ENCODE results near the gene LAMA2.

Gene LAMA2

DNA sequence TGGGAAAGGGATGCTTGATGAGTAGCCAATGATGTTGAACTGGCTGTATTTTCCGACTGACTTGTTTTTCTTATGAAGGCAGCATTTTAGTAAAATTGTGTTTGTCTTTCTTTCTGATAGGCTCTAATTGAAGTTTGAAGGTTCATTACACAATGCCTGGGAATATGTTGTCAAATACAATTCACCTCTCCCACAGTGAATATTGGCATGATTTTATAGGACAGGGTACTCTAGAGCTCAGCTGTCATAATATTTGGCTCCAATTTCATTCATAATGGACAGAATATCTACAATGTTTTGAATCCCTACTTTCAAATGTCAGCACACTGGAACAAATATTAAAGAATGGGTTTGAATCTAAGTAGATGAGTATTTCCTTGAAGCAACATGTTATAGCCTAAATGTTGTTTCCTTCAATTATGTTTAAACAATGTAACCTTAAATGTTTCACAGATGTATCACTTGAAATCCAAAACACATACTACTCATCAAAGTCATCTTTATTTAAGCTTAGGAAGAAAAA, 81.4 kb downstream of the LAMA2 start:
- no peak overlapping the region for H3K27ac ChIP-seq
- no peak overlapping the region for H3K4me3 ChIP-seq (ENCODE audit: low read depth, low read length)
- in situ Hi-C loops (cut with HindIII; ENCODE audit: low pct_ligation_motif_present, low sequenced_read_pairs): no loop called here
- TF ChIP-seq, protein P1, sequence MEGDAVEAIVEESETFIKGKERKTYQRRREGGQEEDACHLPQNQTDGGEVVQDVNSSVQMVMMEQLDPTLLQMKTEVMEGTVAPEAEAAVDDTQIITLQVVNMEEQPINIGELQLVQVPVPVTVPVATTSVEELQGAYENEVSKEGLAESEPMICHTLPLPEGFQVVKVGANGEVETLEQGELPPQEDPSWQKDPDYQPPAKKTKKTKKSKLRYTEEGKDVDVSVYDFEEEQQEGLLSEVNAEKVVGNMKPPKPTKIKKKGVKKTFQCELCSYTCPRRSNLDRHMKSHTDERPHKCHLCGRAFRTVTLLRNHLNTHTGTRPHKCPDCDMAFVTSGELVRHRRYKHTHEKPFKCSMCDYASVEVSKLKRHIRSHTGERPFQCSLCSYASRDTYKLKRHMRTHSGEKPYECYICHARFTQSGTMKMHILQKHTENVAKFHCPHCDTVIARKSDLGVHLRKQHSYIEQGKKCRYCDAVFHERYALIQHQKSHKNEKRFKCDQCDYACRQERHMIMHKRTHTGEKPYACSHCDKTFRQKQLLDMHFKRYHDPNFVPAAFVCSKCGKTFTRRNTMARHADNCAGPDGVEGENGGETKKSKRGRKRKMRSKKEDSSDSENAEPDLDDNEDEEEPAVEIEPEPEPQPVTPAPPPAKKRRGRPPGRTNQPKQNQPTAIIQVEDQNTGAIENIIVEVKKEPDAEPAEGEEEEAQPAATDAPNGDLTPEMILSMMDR (IDR thresholded peaks at IDR 0.05; ENCODE audit: low read depth, low read length, missing control alignments): no peak
- no peaks in the 10 kb centered on the region for H3K36me3 ChIP-seq (replicated peaks)
- no peaks in the 10 kb centered on the region for H3K27me3 ChIP-seq (replicated peaks)
- DNase-seq: no peak

DNA sequence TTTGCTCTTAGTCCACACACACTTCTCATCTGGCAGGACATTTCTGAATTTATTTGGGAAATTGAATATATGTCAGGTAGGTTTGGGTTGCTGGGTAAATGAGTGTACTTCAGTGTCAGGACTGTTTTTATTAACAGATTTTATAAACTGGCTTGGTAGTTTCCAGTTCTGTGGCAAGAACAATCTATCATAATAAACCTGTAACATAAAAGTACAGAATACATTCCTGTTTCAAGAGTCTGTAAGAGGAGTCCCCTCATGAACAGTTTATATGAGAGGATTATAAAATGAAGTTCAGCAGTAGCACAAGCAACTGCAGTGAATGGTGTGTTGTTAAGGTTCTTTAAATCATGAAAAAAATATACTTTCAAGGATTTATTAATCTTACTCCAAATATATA, 81.8 kb downstream of the LAMA2 start:
- TF ChIP-seq, protein P1 (IDR thresholded peaks at IDR 0.05; ENCODE audit: low read depth, low read length, missing control alignments): no peak
- no peak for DNase-seq
- H3K4me3 ChIP-seq (ENCODE audit: low read depth, low read length): no peak overlapping the region
- no peaks in the 10 kb centered on the region for H3K36me3 ChIP-seq (replicated peaks)
- no peaks in the 10 kb centered on the region for H3K27me3 ChIP-seq (replicated peaks)
- in situ Hi-C loops (cut with HindIII; ENCODE audit: low pct_ligation_motif_present, low sequenced_read_pairs): no loop called here
- no peak overlapping the region for H3K27ac ChIP-seq

DNA sequence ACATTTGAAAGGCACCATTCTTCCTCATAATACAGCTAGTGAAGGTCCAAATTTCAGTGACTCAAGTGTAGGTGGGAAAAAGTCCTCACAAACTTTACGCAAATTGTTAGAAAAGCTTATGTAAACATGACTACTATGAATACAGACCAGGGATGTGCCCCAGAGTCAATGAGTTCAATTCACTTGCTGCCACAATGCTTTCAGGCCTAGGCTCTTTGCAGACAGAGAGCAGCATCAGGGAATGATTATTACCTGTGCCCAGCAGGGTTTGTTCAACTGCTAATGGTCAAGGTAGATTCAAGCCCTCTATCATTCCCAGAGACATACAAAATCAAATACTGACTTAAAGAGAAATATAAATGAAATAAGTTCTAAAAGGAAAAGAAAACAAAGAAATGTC, 84.0 kb downstream of the LAMA2 start:
- Histone ChIP-seq H3K27ac (no peak overlapping the region), H3K36me3 (replicated peaks) (no peaks in the 10 kb centered on the region), H3K4me3 (ENCODE audit: low read depth, low read length) (no peak overlapping the region), H3K27me3 (replicated peaks) (no peaks in the 10 kb centered on the region)
- in situ Hi-C loops (cut with HindIII; ENCODE audit: low pct_ligation_motif_present, low sequenced_read_pairs): no loop called here
- no peak for DNase-seq
- TF ChIP-seq, protein P1 (IDR thresholded peaks at IDR 0.05; ENCODE audit: low read depth, low read length, missing control alignments): no peak

DNA sequence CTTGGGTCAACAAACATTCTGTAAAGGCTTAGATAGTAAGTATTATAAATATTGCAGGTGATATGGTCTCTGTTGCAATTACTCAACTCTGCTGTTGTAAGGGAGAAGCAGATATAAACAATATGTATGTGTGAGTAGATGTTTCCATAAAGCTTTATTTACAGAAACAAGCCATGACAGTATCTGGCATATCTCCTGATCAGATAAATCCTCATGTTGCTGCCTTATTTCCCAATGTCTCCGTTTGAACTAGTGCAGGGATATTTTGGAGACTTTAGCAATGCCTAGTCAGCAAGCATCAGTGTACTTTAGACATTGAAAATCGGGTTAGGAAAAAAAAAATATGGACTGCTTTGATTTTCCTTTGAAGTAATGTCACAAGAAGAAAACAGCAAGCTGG, 96.1 kb downstream of the LAMA2 start:
- H3K27me3 ChIP-seq (replicated peaks): no peaks in the 10 kb centered on the region
- TF ChIP-seq, protein P1 (IDR thresholded peaks at IDR 0.05; ENCODE audit: low read depth, low read length, missing control alignments): no peak
- DNase-seq: no peak
- H3K36me3 ChIP-seq (replicated peaks): no peaks in the 10 kb centered on the region
- in situ Hi-C loops (cut with HindIII; ENCODE audit: low pct_ligation_motif_present, low sequenced_read_pairs): no loop called here
- no peak overlapping the region for H3K4me3 ChIP-seq (ENCODE audit: low read depth, low read length)
- no peak overlapping the region for H3K27ac ChIP-seq

DNA sequence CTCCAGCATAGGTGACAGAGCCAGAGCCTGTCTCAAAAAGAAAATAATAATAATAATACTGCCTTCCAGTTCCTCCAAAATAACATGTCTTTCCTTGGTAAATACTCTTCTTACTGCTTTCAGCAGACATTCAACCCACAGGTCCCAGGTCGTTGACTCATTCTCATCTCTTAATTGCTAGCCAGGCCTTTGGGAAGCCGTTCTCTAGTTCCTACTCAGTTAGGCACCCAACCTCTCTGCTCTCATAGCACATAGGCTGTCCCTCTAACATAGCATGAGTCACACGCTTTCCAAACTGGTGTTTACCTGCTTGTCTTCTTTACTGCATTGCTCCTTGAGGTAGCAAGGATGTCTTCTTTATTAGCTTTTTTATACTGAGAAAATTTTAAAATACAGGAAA, 98.8 kb downstream of the LAMA2 start:
- Histone ChIP-seq H3K27ac (no peak overlapping the region), H3K36me3 (replicated peaks) (no peaks in the 10 kb centered on the region), H3K4me3 (ENCODE audit: low read depth, low read length) (no peak overlapping the region), H3K27me3 (replicated peaks) (no peaks in the 10 kb centered on the region)
- no peak for DNase-seq
- TF ChIP-seq, protein P1 (IDR thresholded peaks at IDR 0.05; ENCODE audit: low read depth, low read length, missing control alignments): no peak
- in situ Hi-C loops (cut with HindIII; ENCODE audit: low pct_ligation_motif_present, low sequenced_read_pairs): no loop called here

DNA sequence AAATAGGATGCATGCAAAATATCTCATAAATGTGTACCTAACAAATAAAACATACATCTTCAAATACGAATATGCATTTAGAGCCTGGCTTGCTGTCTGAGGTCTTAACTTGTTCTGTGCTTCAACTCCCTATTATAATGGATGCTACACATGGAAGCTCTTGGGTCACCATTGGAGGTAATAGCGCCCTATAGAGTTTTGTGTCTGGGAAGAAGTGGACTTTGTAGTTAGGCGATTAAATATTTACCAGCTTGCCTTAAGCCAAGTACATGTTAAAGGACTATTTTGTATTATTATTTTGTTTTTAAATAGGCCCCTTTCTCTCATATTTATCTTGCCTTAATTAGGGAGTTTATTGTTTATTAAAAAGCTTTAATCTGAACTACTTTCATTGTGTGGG, 107.4 kb downstream of the LAMA2 start:
- no peak overlapping the region for H3K4me3 ChIP-seq (ENCODE audit: low read depth, low read length)
- H3K36me3 ChIP-seq (replicated peaks): no peaks in the 10 kb centered on the region
- no peak for DNase-seq
- no peak overlapping the region for H3K27ac ChIP-seq
- TF ChIP-seq, protein P1 (IDR thresholded peaks at IDR 0.05; ENCODE audit: low read depth, low read length, missing control alignments): no peak
- H3K27me3 ChIP-seq (replicated peaks): no peaks in the 10 kb centered on the region
- in situ Hi-C loops (cut with HindIII; ENCODE audit: low pct_ligation_motif_present, low sequenced_read_pairs): no loop called here
